Small intestine (tissue), 7 donors: Measurements from ENCODE around the gene LRRC37A3. TPM values are rescaled to one million over a fixed set of nuclear protein-coding genes. Genes with fewer than 3 reads are reported as not detected.
A peak's percentile ranks its signal among the peaks of the same experiment; 100 is the strongest.
"Not testable (repeated sequence)": the region's sequence is repeated elsewhere in the genome, so short reads cannot be mapped to it uniquely, and the experiment has no call there.

Source experiments
- DNase-seq, 2 donors: peaks; one replicate each; pipeline versions ENCODE4 v3.0.0 to v3.0.0-alpha.2; 2013
- FAIRE-seq: peaks from 2 replicates; lab custom pipeline; 2012; peaks lifted over from hg19 to GRCh38; lab: Jason Lieb, UNC
- H3K27ac ChIP-seq, 3 donors: one replicate each; pipeline ENCODE4 v1.5.1; 2013; ENCODE audit warnings: low read length in 2 of 3, mild to moderate bottlenecking in 2 of 3, control low read depth in 1 of 3, inconsistent platforms in 1 of 3, low read depth in 1 of 3, moderate library complexity in 1 of 3
- H3K27me3 ChIP-seq, 3 donors: one replicate each; pipeline ENCODE4 v1.6.1; 2013; ENCODE audit warnings: low read length in 3 of 3, inconsistent platforms in 1 of 3; ENCODE audit not compliant: control insufficient read depth in 3 of 3, insufficient read depth in 3 of 3
- H3K36me3 ChIP-seq, 3 donors: one replicate each; pipeline ENCODE4 v1.6.1; 2013; ENCODE audit warnings: low read length in 3 of 3, inconsistent platforms in 1 of 3, low read depth in 1 of 3, mild to moderate bottlenecking in 1 of 3, moderate library complexity in 1 of 3; ENCODE audit not compliant: control insufficient read depth in 3 of 3, insufficient read depth in 2 of 3
- H3K4me1 ChIP-seq, 3 donors: one replicate each; pipeline ENCODE4 v1.6.1; 2013; ENCODE audit warnings: low read length in 2 of 3, inconsistent platforms in 1 of 3, low read depth in 1 of 3, mild to moderate bottlenecking in 1 of 3, moderate library complexity in 1 of 3; ENCODE audit not compliant: control insufficient read depth in 3 of 3, insufficient read depth in 2 of 3
- H3K4me3 ChIP-seq, 3 donors: one replicate each; pipeline ENCODE4 v1.5.1; 2013; ENCODE audit warnings: low read length in 3 of 3, control low read depth in 1 of 3, inconsistent platforms in 1 of 3, low read depth in 1 of 3, mild to moderate bottlenecking in 1 of 3, moderate library complexity in 1 of 3
- H3K9me3 ChIP-seq, 2 donors: one replicate each; pipeline ENCODE4 v1.6.1; 2013; ENCODE audit warnings: low read depth in 1 of 2, low read length in 1 of 2; ENCODE audit not compliant: control insufficient read depth in 2 of 2, insufficient read depth in 1 of 2
- WGBS, 3 donors: extraction: QIAGEN DNeasy Blood & Tissue Kit; methylation state at CpG; one replicate each; pipeline ENCODE4 v1.1.7; 2013; 5-methylcytosine and 5-hydroxymethylcytosine counted together
- polyA plus RNA-seq, 4 donors: library from polyadenylated mRNA; stranded (reverse) in 3 of 4; unstranded in 1 of 4; fragments of 200-250 nt in 3 of 4; fragments of 120-200 nt in 1 of 4; gene quantifications; one replicate each; pipeline versions ENCODE4 v1.2.1 to v1.2.3, GENCODE V29; 2013
- donor health status: healthy with polysubstance abuse.
- donor health status: control.
- donor health status: control.
- donor health status: Bipolar disorder and iron deficiency.
- donor health status: healthy.

LRRC37A3 gene
- polyA plus RNA-seq, 4 donors: 0.27 to 6.8 (median 2.0) TPM

DNA sequence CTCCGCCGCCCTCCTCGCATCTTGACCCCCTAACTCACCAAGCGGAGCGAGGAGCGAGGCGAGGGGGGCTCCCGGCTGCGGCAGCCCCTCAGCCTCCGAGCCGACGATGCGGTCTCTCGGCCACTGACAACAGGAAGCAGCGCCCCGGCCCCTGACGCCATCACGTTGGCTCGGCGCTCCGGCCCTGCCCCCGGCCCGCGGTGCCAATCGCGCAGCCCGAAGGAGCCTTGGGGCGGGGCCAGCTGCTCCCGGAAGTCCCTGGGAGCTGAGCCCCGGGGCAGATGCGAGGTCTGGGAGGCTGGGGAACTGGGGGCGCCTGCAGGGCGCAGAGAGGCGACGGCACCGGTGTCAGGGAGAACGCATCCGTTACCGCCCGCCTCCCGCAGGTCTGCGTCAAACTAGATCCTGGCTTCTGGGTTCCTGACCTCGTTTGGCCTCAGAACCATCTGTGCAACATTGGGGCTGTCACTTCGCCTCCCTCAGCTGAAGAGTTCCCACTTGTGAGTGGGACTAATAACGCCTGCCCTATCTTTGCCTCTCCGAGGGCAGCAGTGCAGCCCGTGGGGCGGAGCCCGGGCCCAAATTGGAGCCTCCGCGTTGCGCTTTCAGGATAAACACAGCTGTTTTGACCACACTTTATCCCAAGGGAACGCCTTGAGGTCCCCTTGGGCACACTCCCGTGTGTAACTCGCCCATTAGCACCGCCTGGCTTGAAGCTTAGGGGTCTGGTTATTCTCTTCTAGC is 82.1 kb downstream of the LRRC37A3 start:
- FAIRE-seq, H3K9me3 ChIP-seq, H3K36me3 ChIP-seq, H3K4me1 ChIP-seq, H3K27me3 ChIP-seq: not testable (repeated sequence)
- DNase-seq: peak; percentile 78 to 89
- 0% methylated on average over 28 to 54 of the region's 56 CpGs for WGBS, 3 donors
- peak overlapping the region; percentile 66 to 74 (median 67) for H3K4me3 ChIP-seq
- peak overlapping the region; percentile 22 to 87 (median 81) for H3K27ac ChIP-seq

DNA sequence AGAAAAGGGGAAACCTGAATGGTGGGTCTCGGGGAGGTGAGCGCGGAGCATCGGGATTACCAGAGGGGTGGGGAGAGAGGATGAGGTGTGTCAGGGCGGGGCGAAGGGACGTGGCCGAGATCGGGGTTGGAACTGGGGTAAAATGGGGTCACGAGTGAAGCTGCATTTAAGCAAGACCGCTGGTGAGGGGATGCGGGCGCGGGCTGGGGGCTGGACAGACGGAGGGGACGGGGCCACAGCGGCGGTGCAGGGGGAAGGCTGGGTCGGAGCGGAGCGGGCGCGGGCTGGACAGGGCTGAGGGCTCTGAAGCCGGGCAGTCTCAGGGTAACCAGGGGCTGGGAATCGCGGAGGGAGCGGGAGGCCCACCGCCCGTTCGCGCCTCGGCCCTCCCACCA is 82.7 kb downstream of the LRRC37A3 start:
- not testable (repeated sequence) for H3K4me1 ChIP-seq, H3K9me3 ChIP-seq, H3K27me3 ChIP-seq, FAIRE-seq, H3K36me3 ChIP-seq
- DNase-seq: peak; percentile 15 to 44
- peak overlapping the region in 2 of 3 donors; percentile 66 to 87 for H3K27ac ChIP-seq
- H3K4me3 ChIP-seq: peak overlapping the region; percentile 66 to 74 (median 67)
- WGBS, 3 donors: 1% methylated on average over 12 to 26 of the region's 32 CpGs

DNA sequence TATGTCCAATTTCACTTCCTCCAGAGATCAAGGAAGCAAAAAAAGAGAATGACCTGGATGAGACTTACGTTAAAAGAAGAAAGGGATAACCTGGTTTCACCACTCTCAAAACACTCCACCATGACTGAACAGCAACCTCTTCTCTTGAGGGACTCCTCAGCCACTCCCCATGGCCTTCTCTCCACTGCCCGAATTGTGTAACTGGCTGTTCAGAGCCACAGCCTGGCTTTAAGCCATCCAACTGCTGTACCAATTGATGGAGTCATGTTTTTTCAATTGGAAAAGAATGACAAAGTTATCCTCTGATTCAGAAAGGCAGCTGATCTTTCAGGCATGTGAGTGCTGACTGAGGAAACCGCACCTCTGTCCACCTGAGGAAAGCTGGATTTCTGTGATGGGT is 85.2 kb downstream of the LRRC37A3 start:
- WGBS, 3 donors: 75 to 86% (median 79%) methylated on average over 3 of the region's 3 CpGs
- H3K27ac ChIP-seq: not testable (repeated sequence)

DNA sequence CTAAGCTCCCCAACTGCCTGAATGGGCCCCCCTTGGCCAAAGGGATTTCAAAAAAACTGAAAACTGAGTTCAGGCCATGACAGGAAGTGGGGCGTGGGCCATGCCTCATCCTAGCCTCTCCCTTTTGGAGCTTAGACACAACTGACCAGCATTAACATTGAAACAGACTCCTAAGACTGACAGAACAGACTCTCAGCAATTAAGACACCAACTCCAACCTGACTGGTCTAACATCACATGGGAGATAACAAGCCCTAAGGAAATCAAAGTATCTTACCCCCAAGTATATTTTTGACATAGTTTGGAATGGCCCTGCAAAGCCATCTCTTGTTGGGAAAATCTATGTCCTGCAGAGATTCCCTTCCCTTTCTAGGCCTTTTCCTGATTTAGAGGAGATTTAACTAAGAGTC is 88.6 kb downstream of the LRRC37A3 start:
- H3K27me3 ChIP-seq, H3K4me3 ChIP-seq, FAIRE-seq, H3K9me3 ChIP-seq: not testable (repeated sequence)
- Histone ChIP-seq H3K36me3 (peaks cover 0 to 11% (median 0%) of the 10 kb centered on the region in 3 donors), H3K4me1 (peaks cover 0 to 20% (median 0%) of the 10 kb centered on the region in 3 donors), H3K27ac (peak overlapping the region in 2 of 3 donors; percentile 38 to 82)
- 79 to 92% (median 83%) methylated on average over 1 of the region's 1 CpG for WGBS, 3 donors
- DNase-seq: peak; percentile 3 to 53

More for the DNA sequence above, 85.2 kb downstream of the LRRC37A3 start:
- not testable (repeated sequence) for FAIRE-seq, DNase-seq, H3K27me3 ChIP-seq, H3K4me3 ChIP-seq, H3K36me3 ChIP-seq, H3K9me3 ChIP-seq
- peaks cover 0 to 20% (median 0%) of the 10 kb centered on the region in 3 donors for H3K4me1 ChIP-seq

DNA sequence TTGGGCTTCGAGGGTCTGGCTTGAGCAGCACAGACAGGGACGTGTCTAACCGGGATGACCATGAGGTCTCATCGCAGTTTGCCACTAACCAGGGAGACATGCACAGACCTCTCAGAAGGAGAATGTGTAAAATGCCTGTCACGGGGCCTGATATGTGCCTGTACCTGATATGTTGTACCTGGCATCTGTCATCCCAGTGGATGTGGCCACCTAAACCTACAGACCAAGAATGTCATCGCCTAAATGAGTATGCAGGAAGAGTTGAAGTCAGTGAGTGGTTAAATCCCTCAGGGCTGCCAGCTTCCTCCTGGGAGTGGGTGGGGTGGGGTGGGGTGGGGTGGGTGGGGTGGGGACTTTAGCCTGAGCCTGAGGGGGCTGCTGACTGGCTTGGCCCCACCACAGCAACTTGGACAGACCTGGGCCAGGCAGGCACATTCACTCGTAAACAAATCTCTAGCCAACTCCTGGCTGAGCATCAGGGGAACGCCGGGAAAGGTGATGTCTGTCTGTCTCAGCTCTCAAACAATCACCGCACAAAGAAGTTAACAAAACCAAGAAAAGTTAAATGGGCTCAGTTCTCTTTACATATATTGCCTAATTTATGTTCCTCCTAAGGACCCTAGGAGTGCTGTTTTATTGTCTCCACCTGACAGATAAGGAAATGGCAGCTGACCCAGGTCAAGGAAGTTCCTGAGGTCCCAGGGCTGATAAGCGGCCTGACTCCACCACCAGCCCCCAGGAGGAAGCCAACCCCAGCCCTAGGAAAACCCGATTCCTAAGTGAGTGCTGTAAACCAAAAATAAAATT is 89.3 kb downstream of the LRRC37A3 start:
- peaks cover 0 to 20% (median 0%) of the 10 kb centered on the region in 3 donors for H3K4me1 ChIP-seq
- peaks cover 0 to 11% (median 0%) of the 10 kb centered on the region in 3 donors for H3K36me3 ChIP-seq
- peak overlapping the region in 2 of 3 donors; percentile 58 to 82 for H3K27ac ChIP-seq
- not testable (repeated sequence) for H3K4me3 ChIP-seq, FAIRE-seq, H3K9me3 ChIP-seq, H3K27me3 ChIP-seq
- DNase-seq: peak; percentile 0 to 39
- WGBS, 3 donors: 44 to 58% (median 57%) methylated on average over 10 to 12 of the region's 12 CpGs

DNA sequence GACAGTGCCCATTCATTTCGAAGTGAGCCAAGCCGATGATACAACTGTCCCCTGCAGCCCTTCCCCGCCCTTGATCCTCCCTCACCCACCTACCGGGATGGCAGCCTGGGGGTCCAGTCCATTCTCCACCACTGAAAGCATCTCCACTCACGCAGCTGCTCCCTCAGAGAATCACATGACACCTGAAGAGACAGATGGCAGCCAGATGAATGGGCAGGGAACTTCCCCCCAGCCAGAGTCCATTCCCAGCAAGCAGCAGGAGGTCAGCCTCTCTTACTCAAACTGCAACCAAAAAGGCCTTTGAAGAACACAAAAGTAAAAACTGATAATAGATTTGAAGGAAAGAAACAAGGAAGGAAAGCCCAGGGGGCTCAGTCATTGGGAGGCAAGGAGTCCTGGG is 90.2 kb downstream of the LRRC37A3 start:
- Histone ChIP-seq H3K36me3 (peaks cover 0 to 17% (median 0%) of the 10 kb centered on the region in 3 donors), H3K4me1 (peaks cover 0 to 20% (median 0%) of the 10 kb centered on the region in 3 donors), H3K27ac (peak overlapping the region in 1 of 3 donors; percentile 75)
- not testable (repeated sequence) for FAIRE-seq, H3K27me3 ChIP-seq, H3K4me3 ChIP-seq, H3K9me3 ChIP-seq
- WGBS, 3 donors: 91 to 98% (median 98%) methylated on average over 4 to 5 of the region's 5 CpGs
- DNase-seq: peak in 1 of 2 donors; percentile 17

DNA sequence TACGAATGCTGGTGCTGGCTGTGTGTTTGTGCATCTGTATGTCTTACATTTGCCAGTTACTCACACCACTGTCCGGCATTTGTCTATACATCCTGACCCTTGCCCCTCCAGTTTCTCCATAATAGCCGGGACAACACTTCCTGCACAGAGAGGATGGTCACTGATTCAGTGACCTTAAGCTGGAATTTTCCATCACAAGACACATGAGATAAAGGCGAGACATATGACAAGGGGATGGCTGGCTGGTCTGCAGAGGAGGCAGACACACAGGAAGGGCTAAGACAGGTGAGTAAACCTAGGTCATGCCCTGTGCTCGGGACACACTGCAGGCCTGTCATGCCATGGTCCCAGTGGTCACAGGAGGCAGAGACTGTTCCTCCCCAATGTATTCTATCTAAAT is 100.4 kb downstream of the LRRC37A3 start:
- peak in 1 of 2 donors; percentile 12 for DNase-seq
- not testable (repeated sequence) for H3K4me1 ChIP-seq, H3K27me3 ChIP-seq, FAIRE-seq, H3K4me3 ChIP-seq, H3K9me3 ChIP-seq
- peak overlapping the region in 1 of 3 donors; percentile 67 for H3K27ac ChIP-seq
- peaks cover 7 to 39% (median 8%) of the 10 kb centered on the region in 3 donors for H3K36me3 ChIP-seq
- 87 to 88% (median 87%) methylated on average over 5 of the region's 5 CpGs for WGBS, 3 donors

DNA sequence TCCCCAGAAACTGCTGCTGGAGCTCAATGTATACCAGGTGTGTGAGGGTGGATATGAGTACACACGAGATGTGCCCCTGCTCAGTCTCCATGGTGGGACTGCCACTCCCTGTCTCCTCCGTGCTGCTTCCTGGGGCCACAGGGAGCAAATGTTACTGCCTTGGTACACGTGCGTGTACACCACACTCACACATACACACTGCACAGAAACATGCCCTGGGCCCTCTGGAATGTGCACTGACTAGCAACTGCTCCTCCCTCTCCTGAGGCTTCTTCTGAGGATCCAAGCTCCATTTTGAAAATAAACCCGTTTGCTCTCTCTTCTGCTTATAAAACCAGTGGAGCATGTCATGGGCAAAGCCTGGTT is 103.5 kb downstream of the LRRC37A3 start:
- H3K36me3 ChIP-seq: peaks cover 3 to 26% (median 4%) of the 10 kb centered on the region in 3 donors
- not testable (repeated sequence) for H3K27me3 ChIP-seq, H3K4me3 ChIP-seq, H3K27ac ChIP-seq, DNase-seq, H3K4me1 ChIP-seq, FAIRE-seq, H3K9me3 ChIP-seq
- WGBS, 3 donors: 85 to 90% (median 86%) methylated on average over 5 of the region's 5 CpGs
